GM18907 (cell line): ENCODE measurements around the gene RNF40.

Source experiments
- ATAC-seq: cut with Tn5 transposase; IDR thresholded peaks from one replicate; pipeline ENCODE4 v1.9.1; 2021; ENCODE audit warnings: mild to moderate bottlenecking, moderate library complexity; ENCODE audit not compliant: unreplicated experiment

RNF40 gene

DNA sequence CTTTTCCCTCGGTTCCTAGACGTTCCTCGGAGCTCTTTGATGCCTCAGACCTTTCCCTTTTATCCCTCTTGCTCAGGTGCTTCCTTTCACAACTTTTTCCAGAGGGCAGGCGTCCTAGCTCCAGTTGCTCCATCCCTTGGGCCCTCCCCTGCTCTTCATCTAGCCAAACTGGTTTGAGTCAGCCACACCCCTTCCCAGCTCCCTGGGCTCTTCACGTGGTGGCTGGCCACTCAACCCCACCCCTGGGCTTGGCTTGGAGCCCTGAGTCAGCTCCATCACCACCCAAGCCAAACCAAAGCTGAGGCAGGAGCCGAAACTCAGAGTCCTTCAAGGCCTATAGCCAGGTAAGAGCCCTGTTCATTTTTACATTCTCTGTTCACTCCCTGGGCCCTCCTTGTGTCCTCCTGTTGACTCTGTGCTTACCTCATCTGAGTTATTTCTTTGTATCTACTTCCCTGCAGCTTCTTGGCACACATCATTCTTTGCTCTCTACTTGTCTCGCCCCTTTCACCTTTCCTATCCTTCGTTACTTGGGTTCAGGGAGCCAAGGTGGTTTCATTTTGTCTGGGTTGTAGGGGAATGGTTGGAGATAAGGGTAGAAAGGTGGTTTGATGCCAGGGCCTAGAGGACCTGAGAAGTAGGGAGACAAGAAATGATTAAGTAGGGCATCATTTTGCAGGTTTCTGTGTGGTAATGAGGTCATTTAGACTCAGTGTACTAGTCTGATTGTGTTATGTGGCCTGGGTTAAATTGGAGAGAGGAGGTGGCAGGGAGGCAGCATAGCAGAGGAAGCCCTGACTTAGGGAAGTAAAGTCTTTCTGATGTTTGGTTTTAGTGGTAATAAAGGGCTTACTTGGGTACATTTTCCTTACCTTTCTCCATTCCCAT is 21.5 kb upstream of the RNF40 start:
- ATAC-seq = no peak

DNA sequence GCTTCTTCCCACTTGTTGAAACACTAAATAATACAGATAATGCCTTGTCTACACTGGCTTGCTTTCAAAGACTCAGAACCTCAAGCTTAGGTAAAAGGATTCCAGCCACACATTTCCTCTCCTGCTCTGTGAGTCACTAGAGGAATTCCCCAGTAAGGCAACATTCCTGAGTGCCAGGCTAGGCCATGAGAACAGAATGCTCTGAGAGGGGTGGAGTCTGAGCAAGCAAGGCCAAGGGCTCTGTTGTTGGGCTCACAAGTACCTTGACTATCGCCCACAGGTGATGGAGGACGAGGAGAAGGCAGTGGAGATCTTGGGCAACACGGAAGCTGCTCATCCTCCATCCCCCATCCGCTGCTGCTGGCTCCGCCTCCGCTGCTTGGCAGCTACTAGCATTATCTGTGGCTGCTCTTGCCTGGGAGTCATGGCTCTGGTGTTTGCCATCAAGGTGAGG is 20.6 kb upstream of the RNF40 start:
- no peak for ATAC-seq

DNA sequence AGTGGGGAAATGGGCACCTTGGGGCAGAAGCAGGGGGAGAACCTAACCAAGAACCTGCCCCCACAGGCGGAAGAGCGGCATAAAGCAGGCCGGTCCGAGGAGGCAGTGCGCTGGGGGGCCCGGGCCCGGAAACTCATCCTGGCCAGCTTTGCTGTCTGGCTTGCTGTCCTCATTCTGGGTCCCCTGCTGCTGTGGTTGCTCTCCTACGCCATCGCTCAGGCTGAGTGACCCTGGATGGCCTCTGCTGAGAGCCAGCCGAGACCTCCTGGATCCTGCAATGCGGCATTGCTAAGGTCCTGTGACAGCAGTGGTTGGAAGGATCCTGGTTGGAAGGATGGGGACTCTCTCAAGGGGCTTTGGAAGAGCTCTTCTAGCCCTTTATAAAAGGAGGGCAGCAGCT is 18.4 kb upstream of the RNF40 start:
- no peak for ATAC-seq

DNA sequence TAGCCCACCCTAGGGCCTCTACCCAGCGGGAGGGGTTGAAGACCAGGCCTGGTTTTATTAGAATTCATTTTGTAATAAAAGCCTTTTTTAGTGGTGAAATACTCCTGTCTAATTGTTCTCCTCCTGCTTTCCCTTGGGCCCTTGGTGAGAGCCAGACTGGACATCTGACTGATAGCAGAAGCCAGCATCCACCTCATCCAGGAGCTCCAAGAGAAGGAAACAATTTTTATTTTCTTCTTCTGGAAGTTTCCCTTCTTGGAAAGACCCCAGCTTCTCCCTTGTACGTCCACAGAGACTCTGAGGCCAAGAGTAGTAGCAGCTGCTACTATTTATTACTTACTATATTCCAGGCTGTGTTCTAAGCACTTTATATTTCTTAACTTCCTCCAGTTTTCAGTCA is 17.9 kb upstream of the RNF40 start:
- no peak for ATAC-seq

DNA sequence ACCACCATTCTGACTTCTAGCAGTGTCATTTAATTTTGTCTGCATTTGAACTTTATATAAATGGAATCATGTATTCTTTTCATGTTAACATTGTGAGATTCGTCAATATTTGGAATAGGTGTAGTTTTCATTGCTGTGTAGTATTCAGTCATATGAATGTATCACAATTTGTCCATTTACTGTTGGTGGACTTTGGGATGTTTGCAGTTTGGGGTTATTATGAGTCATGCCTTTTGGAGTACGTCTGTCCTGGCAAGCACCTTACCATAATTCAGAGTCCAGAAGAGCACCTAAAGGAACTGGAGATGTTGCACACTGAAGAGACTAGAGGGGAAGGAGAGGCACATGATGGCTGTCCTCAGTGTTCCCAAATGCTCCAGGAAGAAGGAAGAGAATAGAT is 17.0 kb upstream of the RNF40 start:
- no peak for ATAC-seq

DNA sequence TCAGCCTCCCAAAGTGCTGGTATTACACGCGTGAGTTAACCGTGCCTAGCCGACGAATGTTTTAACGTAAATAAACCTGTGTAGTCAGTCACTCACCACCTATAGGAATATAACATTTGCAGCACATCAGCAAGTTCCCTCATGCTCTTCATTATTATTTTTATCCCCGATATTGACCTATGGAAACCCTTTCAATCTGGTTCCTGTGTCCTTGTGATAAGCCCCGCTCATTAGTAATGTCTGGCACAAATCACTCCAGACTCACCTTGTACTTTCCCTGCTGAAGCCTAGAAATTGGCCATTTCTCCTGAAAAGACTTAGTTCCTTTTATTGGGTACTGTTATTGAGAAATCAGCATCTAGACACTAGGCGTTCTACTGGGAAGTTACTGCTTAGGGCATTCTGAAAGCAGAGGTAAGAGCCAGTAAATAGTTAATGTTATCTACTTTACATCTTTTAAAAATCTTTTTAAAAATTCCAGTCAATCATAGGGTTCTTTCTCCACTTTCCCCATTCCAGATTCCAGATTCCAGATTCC is 15.4 kb upstream of the RNF40 start:
- ATAC-seq = no peak

DNA sequence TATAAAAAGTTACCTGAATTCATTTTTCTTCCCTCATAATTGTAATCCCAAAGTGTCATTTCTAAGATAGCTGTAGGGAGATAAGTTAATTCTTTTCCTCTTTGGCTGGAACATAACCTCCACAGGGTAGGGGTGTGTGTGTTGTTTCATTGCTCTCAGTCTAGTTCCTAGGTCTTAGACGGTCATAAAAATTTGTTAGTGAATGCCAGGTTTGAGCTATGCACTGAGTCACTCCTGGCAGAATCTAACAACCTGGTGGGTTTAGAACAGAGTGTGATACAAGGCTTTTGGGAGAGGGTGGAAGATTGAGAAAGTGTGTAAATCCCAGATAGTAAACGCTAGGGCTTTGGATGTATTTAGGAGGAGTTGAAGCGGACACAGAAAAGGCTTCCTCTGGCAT is 14.8 kb upstream of the RNF40 start:
- ATAC-seq = no peak

DNA sequence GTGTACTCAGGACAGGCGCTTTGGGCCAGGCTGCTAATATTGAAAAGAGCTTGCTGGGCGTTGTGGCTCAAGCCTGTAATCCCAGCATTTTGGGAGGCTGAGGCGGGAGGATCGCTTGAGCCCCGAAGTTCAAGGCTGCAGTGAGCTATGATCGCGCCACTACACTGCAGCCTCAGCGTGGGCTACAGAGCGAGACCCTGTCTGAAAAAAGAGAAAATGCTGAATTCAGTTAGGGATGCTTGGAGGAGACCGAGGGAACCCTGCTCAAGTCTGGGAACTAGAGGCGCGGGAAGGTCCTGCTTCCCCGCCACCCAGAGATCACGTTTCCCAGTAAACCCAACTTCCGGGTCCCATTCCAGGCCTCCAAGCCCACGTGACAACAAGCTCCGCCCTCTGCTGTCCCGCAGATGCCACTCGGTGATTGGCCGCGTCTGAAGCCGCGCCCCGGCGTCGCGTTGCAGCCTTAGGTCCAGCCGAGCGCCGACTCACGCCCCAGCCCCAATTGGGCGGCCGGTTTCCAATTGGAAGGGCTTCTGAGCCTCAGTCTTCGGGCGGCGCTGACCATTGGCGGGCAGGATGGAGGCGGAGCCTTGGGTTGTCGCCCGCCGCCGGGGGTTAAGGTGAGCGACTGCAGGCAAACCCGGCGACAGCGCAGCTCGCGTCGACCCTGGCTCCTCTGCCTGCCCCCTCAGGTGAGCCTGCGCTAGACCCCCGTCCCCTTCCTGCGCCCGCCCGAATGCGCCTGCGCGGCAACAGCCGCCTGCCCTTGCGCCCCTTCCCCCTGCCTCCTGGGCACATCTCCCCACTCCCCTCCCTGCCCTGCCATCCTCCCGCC is 14.1 kb upstream of the RNF40 start, which contains the start of gene PHKG2:
TSS of gene PHKG2 (plus strand) at position 627 of the 835 bp plus-strand sequence. CDS start 396 bp downstream, outside the sequence.
- peak; percentile 94 for ATAC-seq

DNA sequence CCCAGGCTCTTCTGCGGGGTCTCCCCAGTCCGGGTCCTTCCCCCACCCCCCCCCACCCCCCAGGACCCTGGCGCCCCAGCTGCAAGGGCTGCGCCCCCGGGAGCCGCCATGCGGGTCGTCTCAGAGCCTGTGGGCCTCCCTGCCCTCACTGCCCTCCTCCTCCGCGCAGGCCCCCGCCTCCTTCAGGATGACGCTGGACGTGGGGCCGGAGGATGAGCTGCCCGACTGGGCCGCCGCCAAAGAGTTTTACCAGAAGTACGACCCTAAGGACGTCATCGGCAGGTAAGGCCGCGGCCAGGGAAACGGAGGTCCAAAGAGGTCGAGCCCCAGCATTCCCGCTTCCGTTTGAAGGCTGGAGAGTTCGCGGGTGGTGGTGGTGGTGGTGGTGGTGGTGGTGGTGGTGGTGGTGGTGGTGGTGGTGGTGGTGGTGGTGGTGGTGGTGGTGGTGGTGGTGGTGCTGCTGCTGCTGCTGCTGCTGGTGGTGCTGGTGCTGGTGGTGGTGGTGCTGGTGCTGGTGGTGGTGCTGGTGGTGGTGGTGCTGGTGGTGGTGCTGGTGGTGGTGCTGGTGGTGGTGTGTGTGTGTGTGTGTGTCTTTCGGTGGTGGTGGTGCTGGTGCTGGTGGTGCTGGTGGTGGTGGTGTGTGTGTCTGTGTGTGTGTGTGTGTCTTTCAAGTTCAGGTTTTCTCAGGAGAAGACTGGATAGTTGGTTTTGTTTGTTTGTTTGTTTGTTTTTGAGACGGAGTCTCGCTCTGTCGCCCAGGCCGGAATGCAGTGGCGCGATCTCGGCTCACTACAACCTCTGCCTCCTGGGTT is 13.3 kb upstream of the RNF40 start:
- ATAC-seq = peak; percentile 12

DNA sequence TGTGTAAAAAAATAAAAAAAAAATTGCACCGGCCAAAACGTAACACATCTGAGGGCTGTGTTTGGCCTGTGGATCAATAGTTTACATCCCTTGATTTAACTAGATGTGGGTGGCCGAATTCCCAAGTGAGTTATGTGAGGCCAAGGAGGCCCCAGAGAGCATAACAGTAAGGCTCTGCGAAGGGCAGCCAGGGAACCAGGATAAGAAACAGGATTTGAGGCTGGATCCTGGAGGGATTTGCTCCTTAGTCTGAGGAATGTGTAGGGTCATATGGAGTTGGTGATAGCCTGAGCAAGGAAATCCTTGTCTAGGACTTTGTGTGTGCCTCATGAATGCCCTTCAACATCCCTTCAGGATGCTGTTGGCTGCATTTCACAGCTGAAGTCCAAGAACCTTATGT is 11.9 kb upstream of the RNF40 start:
- no peak for ATAC-seq

DNA sequence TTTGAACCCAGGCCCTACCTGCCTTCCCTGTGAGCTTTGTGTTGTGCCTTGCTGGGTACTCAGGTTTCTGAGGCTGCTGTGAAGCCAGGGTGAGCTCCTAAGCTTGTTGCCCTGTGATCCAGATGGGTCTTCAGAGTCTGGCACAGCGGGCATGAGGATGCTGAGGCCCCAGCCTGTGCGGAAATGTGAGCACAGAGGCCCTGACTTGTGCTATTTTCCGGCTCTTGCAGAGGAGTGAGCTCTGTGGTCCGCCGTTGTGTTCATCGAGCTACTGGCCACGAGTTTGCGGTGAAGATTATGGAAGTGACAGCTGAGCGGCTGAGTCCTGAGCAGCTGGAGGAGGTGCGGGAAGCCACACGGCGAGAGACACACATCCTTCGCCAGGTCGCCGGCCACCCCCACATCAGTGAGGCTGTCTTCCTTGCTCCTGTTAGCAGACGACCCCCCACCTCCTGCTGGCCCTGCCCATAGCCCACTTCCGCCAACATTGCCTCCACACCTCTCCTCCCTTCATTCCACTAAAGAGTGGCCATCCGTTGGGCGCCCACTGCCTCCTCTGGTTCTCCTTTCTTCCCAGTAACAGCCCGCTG is 11.2 kb upstream of the RNF40 start:
- ATAC-seq = no peak

DNA sequence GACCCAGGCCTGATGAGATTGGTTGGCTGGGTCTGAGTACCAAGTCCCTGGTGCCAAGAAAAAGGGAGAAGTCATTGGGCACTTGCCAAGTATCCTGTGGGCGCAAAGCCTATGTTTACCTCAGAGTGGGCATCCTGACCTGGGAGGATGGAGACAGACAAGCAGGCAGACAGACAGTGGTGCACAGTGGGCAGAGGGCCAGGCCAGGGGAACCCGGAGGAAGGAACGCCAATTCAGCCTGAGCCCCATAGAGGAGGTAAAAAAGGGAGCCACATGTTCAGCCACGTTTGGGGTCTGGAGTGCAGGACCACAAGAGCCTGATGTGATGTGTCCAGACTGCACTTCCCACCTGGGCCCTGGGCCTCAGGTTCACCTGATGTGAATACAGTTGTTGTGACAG is 8.5 kb upstream of the RNF40 start:
- no peak for ATAC-seq

DNA sequence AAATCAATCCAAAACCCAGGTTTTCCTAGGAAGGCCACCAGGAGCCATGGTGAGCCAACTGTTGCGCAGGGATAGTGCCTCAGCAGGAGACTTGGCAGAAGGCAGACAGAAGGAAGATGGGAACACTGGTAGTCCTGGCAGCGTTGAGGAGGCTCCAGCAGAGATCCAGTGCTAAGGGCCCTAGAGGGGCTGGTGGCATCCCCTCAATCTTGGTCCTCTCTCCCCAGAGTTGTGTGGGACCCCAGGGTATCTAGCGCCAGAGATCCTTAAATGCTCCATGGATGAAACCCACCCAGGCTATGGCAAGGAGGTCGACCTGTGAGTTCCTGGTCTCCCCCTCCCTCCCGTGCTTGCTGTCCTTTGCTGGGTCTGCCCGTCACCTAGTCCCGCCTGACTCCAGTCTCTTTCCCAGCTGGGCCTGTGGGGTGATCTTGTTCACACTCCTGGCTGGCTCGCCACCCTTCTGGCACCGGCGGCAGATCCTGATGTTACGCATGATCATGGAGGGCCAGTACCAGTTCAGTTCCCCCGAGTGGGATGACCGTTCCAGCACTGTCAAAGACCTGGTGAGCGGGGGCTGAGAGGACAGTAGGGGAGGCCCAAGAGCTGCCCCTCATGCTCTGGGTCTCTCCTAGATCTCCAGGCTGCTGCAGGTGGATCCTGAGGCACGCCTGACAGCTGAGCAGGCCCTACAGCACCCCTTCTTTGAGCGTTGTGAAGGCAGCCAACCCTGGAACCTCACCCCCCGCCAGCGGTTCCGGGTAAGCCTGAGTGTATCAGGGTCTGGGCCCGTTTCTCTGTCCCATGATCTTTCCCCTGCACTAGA is 6.0 kb upstream of the RNF40 start:
- no peak for ATAC-seq

DNA sequence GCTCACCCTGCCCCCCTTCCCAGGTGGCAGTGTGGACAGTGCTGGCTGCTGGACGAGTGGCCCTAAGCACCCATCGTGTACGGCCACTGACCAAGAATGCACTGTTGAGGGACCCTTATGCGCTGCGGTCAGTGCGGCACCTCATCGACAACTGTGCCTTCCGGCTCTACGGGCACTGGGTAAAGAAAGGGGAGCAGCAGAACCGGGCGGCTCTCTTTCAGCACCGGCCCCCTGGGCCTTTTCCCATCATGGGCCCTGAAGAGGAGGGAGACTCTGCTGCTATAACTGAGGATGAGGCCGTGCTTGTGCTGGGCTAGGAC is 5.4 kb upstream of the RNF40 start:
- ATAC-seq = no peak

DNA sequence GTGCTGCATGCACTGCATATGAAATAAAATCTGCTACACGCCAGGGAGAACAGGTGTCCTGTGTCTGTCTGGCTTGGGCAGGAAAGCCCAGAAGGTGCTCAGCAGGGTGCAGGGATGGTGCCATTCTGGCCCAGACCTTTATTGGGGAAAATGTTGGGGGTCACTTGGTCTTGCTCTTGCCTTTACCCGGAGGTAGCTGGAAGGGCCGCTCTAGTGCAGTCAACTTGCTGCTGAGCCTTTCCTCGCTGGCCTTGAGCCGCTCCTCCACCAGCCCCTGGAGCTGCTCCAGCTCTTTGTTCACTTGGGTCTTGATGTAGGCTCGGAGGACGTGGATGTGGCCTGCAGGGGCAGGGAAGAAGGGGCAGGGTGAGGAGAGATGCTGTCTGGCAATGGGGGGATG is 4.8 kb upstream of the RNF40 start:
- no peak for ATAC-seq

DNA sequence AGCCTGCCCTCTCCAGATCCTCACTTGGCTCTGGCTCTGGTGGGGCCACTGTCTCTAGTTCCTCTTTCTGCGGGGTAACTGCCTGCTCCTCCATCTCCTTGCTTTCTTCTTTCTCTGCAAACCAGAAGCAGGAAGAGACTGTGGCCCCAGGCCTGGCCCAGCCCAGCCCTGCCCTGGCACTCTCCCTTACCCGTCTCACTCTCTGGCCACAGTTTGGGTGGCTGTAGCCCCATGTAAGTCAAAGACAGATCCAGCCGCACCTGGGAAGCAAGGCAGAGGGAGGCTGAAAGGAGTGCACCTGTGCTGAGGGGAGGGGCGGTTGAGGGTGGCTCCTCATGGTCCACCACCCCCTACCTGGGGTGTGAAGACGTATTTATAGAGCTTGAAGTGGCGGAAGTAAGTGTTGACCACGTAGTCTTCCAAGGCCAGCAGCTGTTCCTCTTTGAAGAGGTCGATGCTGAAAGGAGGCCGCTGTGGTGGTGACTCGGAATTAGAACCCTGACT is 3.1 kb upstream of the RNF40 start:
- ATAC-seq = no peak

DNA sequence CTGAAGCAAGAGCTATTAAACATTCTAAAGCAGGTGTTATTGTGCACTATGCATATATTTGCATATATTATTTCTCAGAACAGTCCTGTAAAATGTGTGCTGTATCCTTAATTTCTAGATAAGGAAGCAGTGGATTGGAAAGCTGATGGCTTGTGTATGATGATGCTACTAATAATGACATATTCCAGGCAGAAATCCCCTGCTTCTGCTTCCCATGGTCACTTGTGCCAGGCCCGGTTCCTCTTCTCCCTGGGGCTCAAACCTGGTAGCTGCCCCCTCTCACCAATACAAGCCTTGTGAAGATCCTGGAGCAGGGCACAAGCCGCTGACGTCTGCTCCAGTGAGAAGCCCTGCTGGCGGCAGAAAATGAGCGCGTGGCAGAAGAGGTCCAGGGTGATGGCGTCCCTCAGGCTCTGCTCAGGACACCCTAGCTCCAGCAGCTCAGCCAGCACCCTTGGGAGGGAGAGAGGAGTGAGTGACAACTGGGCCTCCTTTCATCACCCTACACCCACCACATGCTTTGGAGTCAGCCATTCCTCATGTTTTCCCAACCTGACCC is 2.0 kb upstream of the RNF40 start:
- no peak for ATAC-seq

DNA sequence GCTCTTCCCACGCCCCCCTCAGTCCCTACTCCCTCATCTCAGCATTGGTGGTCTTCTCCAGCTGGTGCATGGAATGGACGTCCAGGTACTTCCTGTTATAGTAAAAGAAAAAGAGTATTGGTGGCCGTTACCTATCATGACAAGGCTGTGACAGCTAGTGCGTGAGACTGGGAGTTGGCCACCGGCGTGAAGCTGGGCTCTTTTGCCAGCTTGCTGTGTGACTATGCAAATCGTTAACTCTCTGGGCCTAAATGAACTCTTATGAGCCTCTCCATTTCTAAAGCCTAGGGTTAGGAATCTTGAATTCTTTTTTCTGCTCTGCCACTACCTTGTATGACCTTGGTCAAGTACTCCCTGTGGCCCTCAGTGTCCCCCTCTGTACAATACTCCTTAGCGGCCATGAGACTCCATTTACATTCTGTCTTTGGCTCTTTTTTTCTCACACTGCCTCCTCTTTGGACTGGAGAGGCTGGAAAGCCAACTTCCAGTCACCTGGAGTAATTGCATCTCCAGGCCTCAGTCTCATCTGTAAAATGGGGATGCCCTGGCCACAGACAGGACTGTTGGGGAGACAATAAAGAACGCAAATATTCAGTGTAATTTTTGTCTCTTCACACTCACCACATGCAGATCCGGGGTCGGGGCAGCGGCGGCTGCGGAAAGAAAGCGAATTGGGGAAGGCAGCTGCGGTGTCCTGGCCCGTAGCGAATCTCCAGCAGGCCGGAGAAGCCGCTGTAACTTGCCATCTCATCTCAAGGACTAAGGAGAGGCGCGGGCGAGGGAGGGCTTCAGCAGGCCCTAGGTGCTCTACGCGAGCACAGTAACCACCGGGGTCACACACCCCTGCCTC is 1.3 kb upstream of the RNF40 start:
- ATAC-seq = no peak
